DMS153 (cell line): Measurements from ENCODE around the gene HOXB5.
A peak's percentile ranks its signal among the peaks of the same experiment; 100 is the strongest.

Experiments used
- DNase-seq: peaks from one replicate; lab custom pipeline; 2025; lab: John Stamatoyannopoulos, UW

Gene HOXB5

DNA sequence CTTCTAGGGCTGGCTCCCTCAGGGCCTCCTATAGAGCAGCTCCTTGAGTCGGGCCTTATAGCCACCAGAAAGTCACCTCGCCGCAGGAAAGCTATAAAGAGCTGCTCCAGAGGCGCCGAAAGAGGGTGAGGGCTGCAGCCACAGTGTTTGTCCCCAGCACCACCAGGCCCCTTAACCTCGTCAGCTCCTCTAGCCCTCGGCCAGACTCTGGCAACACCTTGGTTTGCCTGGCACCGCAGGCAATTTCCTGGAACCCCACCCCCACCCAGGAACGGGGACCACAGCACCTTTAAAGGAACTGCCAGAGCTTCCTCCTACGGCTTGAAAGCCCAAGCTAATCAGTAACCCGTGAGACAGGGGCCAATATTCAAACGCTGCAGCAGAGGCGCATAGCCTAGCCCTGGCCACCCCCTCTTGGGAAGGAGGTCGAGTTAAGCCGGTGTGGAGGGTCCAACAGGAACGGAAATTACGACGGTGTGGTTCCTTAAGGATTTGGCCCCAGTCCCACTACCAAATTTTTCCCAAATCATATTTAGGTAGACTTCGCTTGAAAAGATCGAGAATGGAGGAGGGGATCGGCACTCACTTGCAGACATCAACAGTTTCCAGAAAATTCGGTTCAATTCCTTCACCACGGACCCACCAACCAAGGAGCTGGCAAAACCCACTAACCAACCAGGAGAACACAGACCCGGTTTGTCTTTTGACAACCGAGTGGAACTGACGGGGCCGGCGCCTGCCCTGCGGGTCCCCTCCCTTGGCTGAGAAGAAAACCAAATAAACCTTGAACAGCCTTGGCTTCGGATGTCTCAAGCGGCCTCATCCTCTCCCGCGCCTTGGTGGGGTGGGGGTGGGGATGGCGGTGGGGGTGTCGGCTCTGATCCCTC lies 8.2 kb upstream of the HOXB5 start:
- no peak for DNase-seq

DNA sequence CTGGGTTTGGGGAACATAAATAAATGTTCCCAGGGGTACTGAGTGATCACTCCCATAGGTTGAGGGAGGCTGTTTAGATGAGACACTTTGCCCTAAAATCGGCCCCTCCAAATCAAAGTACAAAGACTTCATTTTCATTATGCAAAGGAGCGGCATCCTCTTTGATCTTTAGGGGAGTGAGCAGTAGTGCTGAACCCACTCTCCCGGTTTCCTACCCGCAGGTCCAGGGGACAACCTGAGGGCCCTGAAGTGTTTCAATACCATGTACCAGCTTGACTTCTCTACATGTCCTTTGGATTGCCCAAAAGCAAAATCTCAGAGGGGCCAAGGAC lies 7.6 kb upstream of the HOXB5 start:
- no peak for DNase-seq

DNA sequence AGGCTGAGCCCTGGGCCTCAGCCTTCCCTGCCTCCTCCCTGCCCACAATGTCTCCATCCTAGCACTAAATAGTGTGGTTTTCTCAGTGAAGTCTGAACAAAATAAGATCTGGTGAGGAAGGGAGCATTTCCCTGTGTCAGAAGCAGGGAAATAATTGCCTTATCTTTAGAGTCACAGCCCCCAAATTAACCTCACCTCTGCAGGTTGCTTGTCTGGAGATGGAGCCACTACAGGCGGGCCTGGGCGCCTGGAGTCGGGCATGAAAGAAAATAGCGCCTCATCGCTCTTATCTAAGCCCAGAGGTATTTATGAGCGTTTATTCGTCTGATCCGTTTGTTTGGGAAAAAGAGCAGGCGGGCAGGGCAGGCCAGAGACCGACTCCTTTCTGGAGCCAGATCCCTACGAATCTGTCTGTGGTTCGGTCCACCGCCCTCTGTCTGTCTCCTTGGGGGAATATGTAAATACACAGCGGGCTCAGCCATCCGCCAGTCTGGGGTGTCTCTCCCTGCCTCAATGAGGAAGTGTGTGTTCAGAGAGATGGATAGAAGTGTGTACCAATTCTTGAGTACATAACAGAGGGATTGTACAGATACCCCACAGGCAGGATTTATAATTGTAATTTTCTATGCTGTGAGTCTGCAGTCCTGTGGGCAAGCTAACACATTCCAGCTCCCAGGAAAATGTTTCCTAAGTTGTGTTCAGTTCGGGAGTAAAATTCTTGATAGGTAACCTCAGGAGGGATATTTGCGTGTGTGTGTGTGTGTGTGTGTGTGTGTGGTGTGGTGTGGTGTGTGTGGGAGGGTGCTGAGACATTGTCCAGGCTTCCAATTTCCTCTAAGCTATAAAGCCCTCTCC lies 6.9 kb upstream of the HOXB5 start:
- DNase-seq: peak; percentile 47

DNA sequence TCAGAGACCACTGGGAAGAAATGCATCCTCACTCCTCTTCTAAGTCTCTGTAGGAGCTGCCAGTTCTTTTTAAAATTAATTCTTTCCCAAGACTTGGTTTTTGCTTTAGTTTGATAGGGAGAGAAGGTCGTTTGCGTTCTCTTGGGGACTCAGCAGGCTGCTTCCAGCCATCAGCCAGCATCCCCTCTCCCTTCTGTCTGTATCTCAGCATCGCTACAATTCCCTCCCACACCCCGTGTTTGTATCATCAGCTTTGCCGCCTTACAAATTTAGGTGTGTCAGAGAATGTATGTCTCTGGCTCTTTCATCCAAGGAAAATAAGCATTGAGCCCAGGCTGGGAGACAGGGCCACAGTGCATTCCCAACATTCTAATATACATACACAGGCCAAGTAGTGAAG lies 5.8 kb upstream of the HOXB5 start:
- DNase-seq: no peak

DNA sequence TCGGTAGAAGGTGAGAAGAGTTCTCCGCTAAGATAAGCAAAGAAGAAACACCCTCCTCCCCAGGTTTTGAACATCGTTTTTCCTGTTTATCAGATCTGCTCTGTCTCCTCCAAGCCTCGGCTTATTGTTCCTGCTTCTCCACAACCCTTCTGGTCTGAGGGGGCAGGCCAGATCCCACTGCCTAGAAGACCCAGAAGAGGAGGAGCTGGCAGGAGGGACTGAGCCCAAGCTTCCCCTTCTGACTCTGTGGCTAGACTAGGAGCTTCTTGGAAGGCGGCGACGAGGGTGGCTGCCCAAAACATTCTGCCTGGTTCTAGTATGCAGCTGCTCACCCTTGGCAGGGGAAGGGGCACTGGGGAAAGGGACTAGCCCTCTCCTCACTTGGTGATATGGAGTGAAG lies 5.2 kb upstream of the HOXB5 start:
- no peak for DNase-seq

DNA sequence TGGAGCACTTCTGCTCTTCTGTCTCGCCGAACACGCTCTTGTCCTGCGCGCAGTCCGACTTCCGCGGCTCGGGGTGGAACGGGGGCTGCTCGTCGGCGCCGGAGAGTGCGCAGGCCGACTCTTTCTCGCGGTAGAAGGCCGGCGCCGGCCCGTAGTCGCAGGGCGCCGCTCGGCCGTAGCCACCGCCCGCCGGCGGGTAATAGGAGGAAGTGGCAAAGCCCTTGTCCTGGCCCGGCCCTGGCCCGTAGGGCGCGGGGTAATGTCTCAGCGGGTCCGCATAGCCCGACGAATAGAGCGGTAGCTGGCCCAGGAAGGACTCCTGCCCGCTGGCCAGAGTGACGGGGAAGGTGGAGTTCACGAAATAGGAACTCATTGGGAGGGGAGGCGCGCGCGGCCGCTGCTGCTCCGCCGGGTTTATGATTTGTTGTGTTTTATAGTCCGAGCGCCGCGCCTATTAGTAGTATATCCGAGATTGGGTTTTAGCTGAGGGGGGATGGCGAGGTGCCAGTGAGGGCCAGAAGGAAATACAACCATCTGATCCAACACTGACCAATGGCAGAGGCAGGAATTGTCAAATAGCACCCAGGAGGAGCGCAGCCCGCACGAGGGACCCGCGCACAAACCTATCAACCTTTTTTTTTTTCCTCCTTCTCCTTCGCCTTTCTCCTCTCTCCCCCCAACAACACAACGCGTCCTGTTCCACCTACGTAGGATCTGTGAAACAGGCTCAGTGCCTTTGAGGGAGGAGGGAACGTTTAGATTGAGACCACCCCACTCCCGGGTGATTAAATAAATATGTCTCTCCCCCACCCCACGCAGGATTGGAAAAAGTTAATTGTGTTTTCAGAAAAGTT lies 4.4 kb upstream of the HOXB5 start:
- DNase-seq: peak; percentile 54

DNA sequence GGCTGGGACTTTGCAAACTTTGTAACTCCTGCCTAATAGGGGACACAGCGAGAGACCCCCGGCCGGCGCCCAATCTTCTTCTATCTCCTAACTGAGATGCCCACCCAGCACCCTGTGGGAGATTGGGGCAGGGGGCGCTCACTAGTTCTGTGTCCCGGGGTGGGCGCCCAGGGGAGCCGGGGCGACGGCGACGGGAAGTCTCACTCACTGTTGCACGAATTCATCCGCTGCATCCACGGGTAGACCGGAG lies 3.9 kb upstream of the HOXB5 start:
- DNase-seq: no peak

DNA sequence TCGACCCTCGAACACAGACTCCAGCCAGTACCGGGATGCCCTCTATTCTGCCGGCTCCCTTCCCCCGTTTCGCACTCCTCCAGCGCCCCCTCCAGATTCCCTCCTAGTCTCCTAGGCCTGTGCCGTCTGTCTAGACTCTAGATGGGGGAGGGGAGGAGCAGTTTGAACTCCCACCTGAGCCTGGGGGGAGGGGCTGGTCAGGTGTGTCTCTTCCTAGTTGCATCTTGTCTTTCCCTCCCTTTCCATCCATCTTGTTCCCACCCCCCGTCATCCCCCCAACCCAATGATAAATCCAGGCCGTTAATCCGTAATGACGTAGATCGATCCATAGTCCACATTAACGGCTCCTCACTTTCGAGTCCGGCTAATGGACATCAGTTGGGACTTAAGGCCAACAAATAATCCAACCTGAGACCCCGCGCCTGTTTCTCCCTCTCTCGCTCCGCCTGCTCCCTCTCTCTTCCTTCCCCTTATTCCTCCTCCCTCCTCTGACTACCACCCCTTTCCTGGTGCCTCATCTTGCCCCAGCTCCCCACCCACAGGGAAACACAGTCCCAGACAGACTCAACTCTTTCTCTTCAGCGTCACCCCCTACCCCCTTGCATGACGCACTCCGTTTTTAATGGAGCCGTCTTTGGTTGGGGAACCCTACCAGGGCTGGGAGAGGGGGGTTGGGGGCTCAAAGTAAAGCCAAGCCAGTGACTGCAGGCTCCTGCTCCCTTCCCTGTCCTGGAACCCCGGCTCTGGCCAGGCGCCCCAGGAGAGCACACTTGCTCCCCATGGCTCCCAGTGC lies 3.4 kb upstream of the HOXB5 start:
- no peak for DNase-seq

DNA sequence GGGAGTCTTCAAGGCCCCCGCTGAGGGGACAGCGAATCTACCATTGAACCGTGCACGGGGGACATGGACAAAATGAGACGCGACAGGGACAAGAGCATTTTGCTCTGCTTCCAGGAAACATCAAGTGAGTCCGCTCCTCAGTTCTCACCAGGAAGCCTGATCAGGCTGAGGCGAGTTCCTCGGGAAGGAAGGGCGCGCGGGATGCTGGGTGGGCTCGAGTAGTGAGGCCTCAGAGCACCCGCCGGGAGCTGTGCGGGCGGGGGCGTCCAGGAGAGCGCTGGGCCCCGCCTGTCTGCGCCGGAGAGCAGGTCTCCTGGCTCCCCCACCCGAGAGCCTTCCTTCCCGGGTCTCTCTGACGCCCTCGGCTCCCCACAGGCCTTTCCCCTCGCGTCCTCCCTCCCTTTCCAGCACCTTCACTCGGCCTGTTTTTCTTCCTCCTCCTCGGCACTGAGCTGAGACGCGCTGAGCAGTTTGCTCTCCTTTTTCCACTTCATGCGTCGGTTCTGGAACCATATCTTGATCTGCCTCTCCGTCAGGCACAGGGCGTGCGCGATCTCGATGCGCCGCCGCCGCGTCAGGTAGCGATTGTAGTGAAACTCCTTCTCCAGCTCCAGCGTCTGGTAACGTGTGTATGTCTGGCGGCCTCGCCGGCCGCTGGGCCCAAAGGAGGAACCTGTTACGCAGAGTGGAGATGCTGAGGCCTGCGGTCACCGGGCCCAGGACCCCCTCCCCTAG lies 2.6 kb upstream of the HOXB5 start:
- DNase-seq: peak; percentile 38

DNA sequence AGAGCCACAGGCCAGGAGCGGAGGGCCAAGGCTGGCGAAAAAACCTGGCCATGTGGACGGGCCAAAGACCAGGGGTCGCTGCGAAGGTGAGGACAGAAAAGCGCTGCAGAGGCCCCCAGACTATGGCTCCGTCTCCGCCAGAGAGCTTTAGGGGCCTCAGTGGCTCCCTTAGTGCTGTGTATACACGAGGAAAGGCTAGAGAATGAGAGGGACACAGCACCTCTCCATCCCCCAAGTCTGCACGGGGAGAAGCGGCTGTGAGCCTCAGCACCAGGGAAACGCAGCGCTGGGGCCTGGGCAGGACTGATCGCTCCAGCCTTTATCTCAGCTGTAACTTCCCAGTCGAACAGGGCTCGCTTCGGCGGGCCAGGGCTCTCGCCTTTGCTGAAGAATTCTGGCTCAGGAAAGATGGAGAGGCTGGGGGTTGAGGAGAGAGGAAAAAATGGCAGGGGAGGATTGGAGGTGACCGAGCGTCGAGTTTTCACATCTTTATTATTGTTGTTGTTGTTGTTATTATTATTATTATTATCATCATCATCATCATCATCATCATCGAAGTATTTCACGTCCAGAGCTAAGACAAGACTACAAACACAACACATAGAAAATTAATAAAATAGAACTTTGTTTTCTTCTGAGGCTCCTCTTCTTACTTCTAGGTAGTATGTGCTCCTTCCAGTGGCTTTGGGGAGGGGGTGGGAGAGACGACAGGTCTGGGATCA lies 1.9 kb upstream of the HOXB5 start:
- no peak for DNase-seq

DNA sequence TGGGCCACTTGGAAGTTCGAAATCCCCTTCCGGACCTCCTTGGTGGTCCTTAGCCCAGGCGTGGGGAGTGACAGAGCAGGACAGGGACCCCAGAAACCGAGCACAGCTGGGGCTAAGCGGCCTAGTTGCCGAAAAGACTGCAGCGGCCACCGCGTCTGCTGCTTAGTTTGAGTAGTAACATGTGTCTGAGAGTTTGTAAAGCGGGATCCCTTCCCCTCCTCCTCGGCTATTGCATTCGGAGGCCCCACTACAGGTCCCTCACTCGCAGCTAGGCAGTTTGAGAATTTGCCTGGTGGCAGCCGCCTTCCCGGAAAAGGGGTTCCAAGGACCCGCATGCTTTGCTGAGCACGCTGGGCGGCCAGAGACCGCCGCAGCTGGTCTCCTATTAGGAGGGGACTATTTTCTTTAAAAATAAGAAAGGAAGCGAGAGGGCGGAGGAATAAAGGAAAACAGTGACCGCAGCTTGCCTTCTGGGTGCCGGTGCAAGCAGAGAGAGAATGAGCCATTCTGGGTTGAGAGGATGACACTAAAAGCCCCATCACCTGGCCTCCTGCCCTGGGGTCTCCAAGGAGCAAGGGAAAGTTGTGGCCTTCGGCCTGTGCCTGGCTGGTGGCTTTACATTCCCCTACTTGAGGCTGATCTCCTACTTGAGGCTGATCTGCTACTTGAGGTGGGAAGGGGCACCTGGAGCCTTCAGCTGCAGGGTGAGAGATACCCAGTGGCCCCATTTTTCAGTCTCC lies 1.1 kb upstream of the HOXB5 start:
- no peak for DNase-seq

DNA sequence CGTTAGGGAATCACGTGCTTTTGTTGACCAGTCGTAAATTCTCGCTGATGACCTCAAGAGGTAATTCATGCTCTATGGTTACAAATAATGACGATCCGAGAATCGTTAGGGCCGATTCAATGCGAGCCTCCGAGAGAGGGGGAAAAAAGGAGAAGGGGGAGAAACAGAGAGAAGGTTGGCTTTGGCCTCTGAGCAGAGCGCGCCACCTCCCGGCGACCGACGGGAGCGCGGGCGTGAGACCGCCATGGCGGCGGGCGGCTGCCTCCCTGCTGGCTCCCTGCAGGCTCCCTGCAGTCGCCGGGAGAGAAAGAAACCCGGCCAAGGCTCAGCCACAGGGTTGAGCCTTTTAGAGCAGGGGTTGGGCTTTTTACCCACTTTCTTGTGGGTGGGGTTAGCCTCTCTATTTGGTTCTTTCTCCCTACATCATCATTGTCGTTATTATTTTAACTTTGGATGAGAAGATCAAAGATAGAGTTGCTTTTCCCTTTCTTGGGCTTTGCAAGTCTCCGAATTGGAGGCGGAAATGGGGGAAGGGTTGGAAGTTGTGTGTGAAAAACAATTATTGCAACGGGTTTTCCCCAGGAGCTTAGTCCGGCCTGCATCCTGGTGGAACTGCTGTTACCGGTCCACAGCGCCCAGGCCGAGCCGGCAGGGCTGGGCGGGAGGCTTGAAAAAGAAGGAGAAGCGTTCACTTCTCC lies 410 bp upstream of the HOXB5 start:
- peak; percentile 95 for DNase-seq

DNA sequence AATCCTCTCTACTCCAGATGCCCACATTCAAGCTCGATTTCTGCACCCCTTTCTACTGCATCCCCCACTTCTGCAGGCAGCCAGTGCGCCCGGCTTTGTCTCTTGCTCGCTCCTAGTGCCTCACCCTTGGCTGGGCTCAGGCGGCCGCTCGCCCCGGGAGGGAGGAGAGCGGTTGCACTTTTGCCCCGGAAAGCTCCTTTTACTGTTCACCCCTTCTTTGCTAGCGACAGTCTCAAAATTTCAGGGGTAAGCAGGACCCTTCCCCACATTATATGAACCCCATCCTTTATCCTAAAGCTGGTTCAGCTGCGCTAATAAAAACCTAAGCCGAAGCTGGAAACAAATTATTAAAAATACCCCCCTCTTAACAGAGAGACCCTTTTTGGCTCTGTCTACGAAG lies 1.0 kb downstream of the HOXB5 start:
- no peak for DNase-seq

DNA sequence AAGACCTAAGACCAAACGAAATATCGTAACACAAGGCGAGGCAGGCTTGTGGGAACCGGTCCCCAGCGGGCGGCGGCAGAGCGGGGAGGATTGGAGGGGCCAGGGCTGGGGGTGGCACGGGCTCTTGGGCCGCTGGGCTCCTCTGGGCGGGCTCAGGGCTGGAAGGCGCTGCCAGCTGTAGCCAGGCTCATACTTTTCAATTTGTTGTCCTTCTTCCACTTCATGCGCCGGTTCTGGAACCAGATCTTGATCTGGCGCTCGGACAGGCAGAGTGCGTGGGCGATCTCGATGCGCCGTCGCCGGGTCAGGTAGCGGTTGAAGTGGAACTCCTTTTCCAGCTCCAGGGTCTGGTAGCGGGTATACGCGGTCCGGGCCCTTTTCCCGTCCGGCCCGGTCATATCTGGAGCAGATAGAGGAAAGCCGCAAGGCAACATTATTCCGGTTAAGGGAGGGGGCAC lies 1.5 kb downstream of the HOXB5 start:
- DNase-seq: no peak

DNA sequence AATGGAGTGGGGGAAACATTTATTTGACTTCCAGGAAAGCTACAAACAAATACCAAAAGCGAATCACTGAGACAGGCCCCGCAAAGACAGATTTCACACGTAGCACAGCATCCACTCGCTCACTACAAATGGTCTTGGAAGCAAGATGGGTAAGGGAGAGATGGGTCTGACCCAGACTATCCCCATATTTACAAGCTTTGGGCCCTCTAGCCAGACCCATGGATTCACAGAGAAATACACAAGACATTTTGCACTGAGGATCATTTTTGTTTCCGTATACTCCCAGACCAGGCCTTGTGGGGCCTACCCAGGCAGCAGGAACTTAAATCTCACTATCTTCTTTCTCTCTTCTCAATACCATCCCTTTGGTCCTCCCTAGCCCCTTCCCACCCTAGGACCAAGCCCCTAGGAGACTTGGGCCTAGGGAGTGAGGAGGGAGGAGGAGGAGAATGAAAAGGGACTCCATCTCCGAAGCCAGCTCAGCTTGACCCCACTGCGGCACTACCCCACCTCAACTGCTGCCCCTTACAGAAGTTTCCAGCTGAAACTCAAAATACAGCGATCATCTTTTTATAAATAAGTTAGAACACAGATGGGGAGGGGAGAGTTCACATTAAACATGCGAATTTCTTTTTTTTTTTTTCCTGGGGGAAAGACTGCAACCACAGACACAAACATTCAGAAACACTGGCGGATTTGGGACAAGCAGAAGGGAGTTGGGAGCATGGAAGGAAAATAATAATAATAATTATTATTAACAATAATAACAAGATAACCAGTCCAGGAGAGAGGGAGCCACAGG lies 2.1 kb downstream of the HOXB5 start:
- DNase-seq: no peak

DNA sequence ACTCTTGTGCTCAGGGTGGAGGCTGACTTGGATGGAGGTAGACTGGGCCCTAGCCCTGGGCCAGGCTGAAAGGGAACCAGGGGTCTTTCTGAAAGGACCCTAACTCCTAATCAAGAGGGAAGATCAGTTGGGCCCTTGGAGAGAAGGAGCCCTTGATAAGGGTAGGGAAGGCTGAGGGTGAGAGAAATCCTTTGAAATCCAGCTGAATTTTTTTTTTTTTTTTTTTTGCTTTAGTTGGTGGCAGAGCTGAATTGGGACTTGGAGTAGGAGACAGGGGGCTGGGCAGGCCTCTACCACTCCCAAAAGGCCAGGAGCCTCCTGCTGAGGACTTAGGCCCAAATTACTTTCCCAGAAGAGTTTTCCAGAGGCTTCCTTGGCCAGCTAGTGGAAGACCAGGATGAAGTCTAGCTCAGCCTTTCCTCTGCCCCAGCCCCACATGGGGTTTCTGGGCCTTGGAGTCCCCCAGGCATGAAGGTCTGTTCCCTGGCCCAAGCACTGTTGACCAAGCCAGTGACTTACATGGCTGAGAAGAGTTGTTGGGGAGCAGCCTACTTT lies 2.9 kb downstream of the HOXB5 start:
- DNase-seq: no peak

DNA sequence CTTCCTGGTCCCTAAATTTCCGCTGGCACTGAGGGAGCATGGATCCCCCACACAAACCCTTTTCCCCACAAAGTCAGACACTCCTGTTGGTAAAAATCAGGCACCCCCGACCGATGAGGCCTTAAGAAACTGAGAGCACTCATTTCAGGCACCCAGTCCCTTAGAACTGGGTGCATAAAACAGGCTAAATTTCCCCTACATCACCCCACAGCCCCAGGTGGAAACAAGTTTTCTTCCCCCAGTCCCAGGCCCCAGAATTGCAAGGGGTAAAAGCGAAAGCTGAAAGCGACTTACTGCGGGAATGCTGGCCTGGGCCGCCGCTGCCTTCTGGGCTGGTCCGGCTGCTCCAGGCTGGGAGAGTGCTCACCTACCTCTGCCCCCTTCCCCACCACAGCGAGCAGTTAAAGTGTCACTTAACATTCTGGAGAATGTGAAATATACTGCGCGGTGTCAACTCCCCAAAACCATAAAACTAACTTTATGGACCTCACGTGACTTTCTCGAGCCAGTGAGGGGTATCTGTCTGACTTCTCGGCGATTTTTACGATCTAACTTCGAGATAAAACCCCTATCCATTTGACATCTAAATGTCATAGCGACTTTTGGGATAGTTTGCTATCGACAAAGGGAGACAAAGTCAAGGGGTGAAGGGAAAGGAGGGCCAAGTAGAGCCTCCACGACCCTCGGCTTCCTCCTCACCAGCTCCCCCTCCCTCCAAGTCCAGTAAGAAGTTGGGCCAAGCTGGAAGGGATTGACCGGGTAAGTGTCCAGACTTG lies 3.6 kb downstream of the HOXB5 start, which contains the start of gene HOXB3:
Gene HOXB3 (minus strand): TSS at position 411 of the 776 bp plus-strand sequence. CDS start 37,767 bp downstream, outside the sequence.
- no peak for DNase-seq
